Right hindlimb (tissue), 1 donor: ENCODE data around the gene AFF2.
"Not testable (repeated sequence)": the region's sequence is repeated elsewhere in the genome, so short reads cannot be mapped to it uniquely, and the experiment has no call there.

Experiments
- DNase-seq: peaks from one replicate; pipeline ENCODE4 v3.0.0-alpha.2; 2018

AFF2 gene

DNA sequence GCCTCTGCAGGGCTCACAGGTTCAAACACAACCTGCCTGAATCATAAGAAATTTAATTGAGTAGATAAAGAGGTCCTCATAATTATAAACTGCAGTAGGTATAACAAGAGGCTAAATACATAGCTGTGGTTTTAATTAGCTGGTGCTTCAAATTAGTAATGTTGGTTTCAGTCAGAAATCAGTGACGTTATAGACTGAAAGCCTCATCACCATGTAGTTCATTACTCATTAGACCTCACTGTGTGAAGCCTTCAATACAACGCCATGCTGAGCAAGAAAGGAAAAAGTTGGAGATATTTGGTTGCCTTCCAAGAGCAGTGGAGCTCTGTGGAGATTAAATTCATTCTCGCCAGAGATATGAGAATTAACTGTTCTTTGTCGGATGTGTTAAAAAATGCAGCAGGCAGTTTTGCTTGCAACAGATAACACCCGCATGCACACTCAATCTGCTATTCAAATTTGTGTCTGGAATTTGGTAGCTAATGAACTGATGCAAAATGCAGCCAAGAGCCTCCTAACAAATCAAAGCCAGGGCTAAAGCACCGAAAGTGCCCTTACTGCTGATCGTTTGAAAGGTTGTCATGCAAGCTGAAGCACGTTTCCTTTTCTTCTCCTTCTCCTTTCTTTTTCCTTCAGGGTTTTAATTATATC lies 148.9 kb downstream of the AFF2 start:
- DNase-seq, result no peak

DNA sequence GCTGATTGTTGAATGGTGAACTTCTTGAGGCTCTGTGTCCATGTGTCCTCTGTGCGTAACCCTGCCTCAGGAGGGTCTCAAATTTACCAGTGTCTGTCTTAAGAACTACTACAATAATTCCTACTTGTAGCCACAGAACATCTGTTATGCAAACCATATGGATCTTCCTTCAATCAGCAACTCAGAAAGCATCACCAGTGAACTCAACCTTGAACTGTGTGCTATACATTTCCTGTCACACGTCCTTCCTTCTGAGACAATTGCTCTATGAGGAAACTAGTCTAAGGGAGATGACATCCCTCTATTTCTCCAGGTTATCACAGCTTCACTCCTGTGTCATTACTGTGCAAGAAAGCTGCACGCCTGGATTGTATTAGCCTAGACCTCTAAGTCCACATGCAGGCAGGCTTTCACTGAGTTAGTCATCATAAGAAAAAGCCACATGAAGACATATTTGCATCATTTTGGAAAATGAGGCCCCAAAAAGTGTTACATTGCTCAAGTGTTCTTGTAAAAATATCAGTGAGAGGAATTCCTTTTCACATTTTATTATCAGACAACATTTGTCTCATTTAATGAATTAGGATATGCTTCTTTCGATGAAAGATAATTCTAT lies 157.8 kb downstream of the AFF2 start:
- DNase-seq, result no peak

- no peak for DNase-seq
Measured at GRCh38 chrX:148659481-148659880, 159.1 kb downstream of the AFF2 start.

DNA sequence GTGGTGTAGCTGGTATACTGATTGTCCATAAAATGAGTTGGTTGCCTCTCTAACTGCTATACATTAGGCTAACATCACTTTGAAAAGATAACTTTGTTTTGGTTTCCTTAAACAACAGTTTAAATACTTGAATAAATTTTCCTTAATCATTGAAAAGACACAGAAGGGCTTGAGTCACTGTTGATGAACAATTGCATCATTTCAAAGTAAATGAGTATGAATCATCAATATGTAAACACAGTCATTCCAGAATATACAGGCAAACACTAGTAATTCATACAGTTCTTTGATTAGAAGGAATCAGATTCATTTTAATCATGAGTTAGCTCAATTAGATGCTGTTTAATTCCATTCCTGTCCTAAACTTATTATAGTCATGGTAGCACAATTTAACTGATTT lies 160.6 kb downstream of the AFF2 start:
- DNase-seq, result no peak

GRCh38 chrX:148662014-148662413 lies 161.6 kb downstream of the AFF2 start:
- no peak for DNase-seq

GRCh38 chrX:148664171-148664570 lies 163.8 kb downstream of the AFF2 start:
- no peak for DNase-seq

- no peak for DNase-seq
Measured at GRCh38 chrX:148664995-148665394, 164.6 kb downstream of the AFF2 start.

- not testable (repeated sequence) for DNase-seq
Measured at GRCh38 chrX:148669175-148669574, 168.8 kb downstream of the AFF2 start.

- no peak for DNase-seq
Measured at GRCh38 chrX:148670277-148670676, 169.9 kb downstream of the AFF2 start.

DNA sequence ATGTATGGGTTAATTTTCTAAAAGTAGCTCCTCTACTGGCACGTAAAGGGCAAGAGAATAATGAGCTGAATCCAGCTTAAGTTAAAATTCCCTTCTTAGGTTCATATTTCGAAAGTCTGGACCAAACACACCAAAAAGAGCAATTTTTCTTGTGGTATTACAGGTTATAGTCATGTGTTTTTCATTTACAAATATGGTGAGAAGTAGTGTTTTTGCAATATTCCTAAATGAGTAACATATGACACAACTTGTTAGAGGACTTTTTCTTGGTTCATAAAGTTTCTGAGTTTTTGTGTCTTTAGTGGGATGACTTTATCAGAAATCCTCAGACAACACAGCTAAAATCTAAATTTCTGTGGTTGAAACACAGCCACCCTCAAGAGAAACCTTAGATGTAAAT lies 172.1 kb downstream of the AFF2 start:
- DNase-seq, result no peak

- DNase-seq, result no peak
Measured at GRCh38 chrX:148681605-148682004, 181.2 kb downstream of the AFF2 start.

GRCh38 chrX:148682206-148682605 lies 181.8 kb downstream of the AFF2 start:
- no peak for DNase-seq

DNA sequence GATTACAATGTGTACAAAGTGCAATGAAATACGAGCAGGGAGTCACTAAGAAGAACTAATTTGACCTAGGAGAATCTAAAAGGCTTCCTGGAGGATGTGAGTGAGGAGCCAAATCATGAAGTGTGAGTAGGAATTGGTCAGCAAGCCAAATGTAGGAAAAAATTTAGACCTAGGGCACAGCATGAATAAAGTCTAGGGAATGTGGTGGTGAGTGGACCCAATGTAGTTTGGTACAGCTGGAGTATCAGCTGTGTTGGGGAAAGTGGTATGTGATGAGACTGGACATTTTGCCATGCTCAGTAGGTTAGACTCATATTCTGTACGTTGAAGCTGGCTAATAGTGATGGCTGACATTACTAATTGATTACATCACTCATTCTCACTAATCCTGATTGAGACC lies 191.0 kb downstream of the AFF2 start:
- DNase-seq, result no peak

DNA sequence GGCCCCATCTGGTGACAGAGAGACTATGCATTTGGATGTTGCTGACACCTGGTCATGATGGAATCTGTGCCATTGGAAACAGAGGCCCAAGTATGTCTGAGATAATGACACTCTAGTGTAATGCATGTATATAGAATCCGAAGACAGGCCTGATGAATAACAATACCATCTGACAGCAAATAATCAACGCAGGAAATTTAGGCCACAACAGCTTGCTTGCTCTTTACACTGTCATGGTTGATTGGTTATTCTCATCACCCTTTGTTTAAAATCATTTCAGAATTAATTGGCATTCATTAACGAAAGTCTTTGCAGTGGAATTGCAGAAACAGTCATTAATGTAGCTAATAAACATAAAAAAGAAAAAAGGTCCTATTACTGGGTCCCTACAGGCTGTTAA lies 194.8 kb downstream of the AFF2 start:
- no peak for DNase-seq

GRCh38 chrX:148698221-148698620 lies 197.8 kb downstream of the AFF2 start:
- DNase-seq, result no peak

GRCh38 chrX:148700021-148700420 lies 199.6 kb downstream of the AFF2 start:
- DNase-seq, result no peak

- no peak for DNase-seq
Measured at GRCh38 chrX:148713981-148714380, 213.6 kb downstream of the AFF2 start.

GRCh38 chrX:148715361-148715760 lies 214.9 kb downstream of the AFF2 start:
- DNase-seq, result no peak

DNA sequence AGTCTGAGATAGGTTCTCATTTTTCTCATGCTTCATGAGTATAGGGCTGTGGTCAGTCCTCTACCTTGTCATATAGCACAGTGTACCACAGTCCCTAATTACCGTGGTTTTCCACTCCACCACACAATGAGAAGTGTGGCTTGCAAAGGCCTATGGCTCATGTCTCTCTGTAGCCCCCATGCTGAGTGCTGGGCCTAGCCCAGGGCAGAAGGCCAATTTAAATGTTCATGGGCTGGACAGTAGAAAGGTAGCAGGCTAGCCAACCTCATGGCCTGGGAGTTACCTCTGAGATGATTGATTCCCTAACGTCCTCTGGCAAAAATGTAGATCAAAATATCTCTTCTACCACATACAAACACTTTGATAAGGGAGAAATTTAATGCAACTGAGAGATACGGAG lies 222.5 kb downstream of the AFF2 start:
- no peak for DNase-seq

DNA sequence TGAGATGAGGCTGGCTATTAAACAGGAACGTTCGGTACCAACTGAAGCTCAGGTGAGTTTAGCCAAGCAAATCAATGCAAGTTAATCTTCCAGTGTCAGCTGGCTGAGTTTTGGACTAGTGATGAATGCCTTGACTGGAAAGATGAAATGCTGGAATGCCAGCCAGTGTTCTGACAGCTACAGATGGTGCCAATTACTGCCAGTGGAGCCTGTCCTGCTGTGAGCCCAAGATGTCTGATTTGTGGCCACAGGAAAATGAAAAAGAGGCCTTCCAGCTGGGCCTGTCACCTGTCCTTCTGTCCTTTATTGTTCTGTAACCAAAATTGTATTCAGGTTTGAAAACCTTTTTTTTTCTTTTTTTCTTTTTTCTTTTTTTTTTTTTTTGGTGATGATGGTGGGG lies 223.1 kb downstream of the AFF2 start:
- DNase-seq, result no peak

- no peak for DNase-seq
Measured at GRCh38 chrX:148728901-148729300, 228.5 kb downstream of the AFF2 start.

DNA sequence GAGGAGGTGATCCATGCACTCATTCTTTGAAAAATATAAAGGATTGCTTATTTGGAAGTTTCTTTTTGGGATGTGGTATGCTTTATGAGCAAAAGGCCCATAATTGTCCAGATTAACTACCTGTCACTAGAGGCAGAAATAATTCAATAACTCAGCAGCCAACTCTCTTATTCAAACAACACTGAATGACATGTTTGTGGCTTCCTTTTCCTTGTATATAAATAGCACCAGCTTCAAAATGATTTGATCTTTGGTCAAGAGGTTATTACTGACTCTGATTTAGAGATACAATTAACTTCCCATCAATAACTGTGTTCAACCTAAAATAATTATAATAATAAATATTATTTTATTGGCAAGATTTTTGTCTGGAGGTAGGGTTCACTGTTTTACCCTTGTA lies 232.3 kb downstream of the AFF2 start:
- no peak for DNase-seq

DNA sequence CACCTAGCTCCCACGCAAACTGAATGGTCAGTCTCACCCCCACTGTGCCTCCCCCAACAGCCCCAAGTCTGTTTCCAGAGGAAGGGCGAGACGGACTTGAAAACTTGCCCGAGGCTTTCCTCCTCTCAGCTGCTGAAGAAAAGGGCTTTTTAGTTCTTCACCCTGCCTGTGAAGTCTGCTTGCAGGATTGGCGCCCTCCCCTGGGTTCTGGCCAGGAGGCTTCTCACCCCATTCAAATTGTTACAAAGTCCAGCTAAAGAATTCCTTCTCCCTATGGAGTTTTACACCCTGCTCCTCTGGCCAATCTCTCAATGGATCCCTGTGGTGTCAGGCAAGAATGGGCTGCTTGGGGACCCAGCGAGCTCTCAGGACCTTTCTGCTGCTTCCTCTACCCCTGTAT lies 241.0 kb downstream of the AFF2 start:
- no peak for DNase-seq

DNA sequence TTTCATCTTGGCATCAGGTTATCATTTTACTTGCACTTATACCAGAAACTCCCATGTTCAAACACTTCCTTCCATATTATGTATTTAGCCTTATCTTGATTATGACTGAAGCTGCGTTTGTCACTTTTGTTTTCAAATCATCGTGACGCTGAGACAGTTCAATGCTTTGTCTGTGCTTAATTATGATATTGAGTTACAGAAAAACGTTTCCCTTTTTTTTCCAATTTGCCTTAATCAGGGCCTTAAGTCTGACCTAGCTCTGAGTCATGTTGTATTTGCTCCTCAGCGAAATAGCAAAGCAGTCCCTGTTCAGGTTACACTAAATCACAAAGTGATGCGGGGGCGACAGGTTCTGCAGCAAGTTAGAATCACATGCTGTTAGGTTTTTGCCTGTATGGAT lies 254.7 kb downstream of the AFF2 start:
- no peak for DNase-seq

- DNase-seq, result no peak
Measured at GRCh38 chrX:148763896-148764295, 263.5 kb downstream of the AFF2 start.
